Nephron progenitor cell (in vitro differentiated cells): ENCODE measurements around the gene DKKL1.

Experiments used
- DNase-seq: peaks from one replicate; pipeline ENCODE4 v3.0.0; 2021
- H3K27ac Mint-ChIP-seq: 2 replicates; pipeline ENCODE4 v1.8.0; 2021; ENCODE audit warnings: mild to moderate bottlenecking, moderate library complexity, mixed read lengths
- H3K27me3 Mint-ChIP-seq: 2 replicates; pipeline ENCODE4 v1.8.0; 2021; ENCODE audit warnings: mild to moderate bottlenecking, low read depth, mixed read lengths; ENCODE audit not compliant: poor library complexity
- H3K36me3 Mint-ChIP-seq: 2 replicates; pipeline ENCODE4 v1.8.0; 2021; ENCODE audit warnings: low read depth, mixed read lengths
- H3K4me1 Mint-ChIP-seq: 2 replicates; pipeline ENCODE4 v1.8.0; 2021; ENCODE audit warnings: mixed read lengths
- H3K4me3 Mint-ChIP-seq: 2 replicates; pipeline ENCODE4 v1.8.0; 2021; ENCODE audit warnings: mild to moderate bottlenecking, moderate library complexity, mixed read lengths
- H3K9me3 Mint-ChIP-seq: 2 replicates; pipeline ENCODE4 v1.8.0; 2021; ENCODE audit warnings: mild to moderate bottlenecking, moderate library complexity, mixed read lengths
- CTCF ChIP-seq: fragments of 200-600 bp; sonication (generic); IDR thresholded peaks from 2 replicates; pipeline ENCODE4 v1.5.0; 2021; ENCODE audit warnings: antibody characterized with exemption

The DKKL1 gene

DNA sequence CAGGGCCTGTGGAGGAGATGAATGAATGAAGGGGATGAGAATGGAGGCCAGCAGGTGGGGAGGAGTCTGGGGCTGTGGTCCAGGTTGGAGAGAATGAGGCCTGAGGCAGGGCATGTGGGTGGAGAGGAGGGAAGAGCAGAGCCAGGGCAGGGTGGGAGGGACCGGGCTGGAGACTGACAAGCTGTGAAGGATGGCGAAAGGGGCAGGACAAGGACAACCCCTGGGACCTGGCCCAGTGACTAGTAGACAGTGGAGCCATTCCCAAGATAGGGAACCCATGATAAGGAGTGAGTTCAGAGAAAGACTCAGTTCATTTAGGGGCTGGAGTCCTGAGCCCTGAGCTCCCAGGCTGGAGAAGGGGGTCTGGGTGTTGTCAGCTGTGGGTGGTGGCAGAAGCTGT is 56.5 kb downstream of the DKKL1 start:
- no peak for DNase-seq
- Mint-ChIP-seq H3K27me3 (peaks cover 78% of the 10 kb centered on the region), H3K4me3 (no peak overlapping the region), H3K36me3 (no peaks in the 10 kb centered on the region), H3K9me3 (no peaks in the 10 kb centered on the region), H3K4me1 (peaks cover 67% of the 10 kb centered on the region), H3K27ac (no peak overlapping the region)
- TF ChIP-seq CTCF = no peak

- peak; percentile 93 for DNase-seq
- Mint-ChIP-seq H3K36me3 (no peaks in the 10 kb centered on the region), H3K9me3 (no peaks in the 10 kb centered on the region), H3K4me3 (peak overlapping the region; percentile 72), H3K4me1 (peaks cover 71% of the 10 kb centered on the region), H3K27ac (no peak overlapping the region), H3K27me3 (peaks cover 87% of the 10 kb centered on the region)
- no peak for TF ChIP-seq CTCF
Observed at GRCh38 chr19:49421039-49421877, 57.6 kb downstream of the DKKL1 start.

- H3K27me3 Mint-ChIP-seq = peaks cover 93% of the 10 kb centered on the region
- DNase-seq = no peak
- peaks cover 73% of the 10 kb centered on the region for H3K4me1 Mint-ChIP-seq
Observed at GRCh38 chr19:49421878-49422202, 58.2 kb downstream of the DKKL1 start.

DNA sequence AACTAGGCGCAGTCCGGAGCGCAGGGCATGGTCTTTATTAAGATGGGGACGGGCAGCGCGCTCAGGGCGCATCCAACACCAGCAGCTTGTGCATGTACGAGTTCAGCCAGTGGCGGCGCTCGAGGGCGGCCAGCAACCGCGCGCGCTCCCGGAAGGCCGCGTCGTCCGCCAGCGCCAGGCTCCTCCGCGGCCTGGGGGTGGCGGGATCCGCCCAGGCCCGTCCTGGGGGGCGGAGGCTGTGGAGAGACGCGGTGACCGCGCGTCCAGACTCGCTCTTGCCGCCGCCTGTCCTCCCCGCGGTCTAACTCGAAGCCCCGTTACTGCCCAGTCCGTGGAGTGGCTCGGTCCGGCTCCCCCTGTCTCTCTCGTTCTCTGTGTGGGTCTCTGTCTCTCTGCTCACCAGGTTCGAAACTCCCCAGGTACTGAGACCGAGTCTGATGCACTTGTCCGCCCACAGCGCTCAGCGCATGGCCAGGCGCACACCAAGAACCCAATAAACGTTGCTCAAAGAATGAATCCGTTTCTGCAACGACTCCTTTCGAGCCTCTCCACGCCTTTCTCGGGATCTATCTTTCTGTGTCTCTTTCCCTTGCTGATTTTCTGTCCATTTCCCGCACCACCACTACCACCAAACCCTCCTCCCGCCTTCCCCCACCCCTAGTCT is 58.9 kb downstream of the DKKL1 start:
- peak; percentile 60 for TF ChIP-seq CTCF
- peaks cover 96% of the 10 kb centered on the region for H3K27me3 Mint-ChIP-seq
- peaks cover 72% of the 10 kb centered on the region for H3K4me1 Mint-ChIP-seq
- no peaks in the 10 kb centered on the region for H3K36me3 Mint-ChIP-seq
- no peak overlapping the region for H3K27ac Mint-ChIP-seq
- DNase-seq = peak; percentile 84
- H3K4me3 Mint-ChIP-seq = peak overlapping the region; percentile 76
- H3K9me3 Mint-ChIP-seq = no peaks in the 10 kb centered on the region

More at GRCh38 chr19:49421878-49422202, 58.2 kb downstream of the DKKL1 start:
- TF ChIP-seq CTCF = no peak
- Mint-ChIP-seq H3K36me3 (no peaks in the 10 kb centered on the region), H3K9me3 (no peaks in the 10 kb centered on the region), H3K27ac (no peak overlapping the region), H3K4me3 (peak overlapping the region; percentile 72)

DNA sequence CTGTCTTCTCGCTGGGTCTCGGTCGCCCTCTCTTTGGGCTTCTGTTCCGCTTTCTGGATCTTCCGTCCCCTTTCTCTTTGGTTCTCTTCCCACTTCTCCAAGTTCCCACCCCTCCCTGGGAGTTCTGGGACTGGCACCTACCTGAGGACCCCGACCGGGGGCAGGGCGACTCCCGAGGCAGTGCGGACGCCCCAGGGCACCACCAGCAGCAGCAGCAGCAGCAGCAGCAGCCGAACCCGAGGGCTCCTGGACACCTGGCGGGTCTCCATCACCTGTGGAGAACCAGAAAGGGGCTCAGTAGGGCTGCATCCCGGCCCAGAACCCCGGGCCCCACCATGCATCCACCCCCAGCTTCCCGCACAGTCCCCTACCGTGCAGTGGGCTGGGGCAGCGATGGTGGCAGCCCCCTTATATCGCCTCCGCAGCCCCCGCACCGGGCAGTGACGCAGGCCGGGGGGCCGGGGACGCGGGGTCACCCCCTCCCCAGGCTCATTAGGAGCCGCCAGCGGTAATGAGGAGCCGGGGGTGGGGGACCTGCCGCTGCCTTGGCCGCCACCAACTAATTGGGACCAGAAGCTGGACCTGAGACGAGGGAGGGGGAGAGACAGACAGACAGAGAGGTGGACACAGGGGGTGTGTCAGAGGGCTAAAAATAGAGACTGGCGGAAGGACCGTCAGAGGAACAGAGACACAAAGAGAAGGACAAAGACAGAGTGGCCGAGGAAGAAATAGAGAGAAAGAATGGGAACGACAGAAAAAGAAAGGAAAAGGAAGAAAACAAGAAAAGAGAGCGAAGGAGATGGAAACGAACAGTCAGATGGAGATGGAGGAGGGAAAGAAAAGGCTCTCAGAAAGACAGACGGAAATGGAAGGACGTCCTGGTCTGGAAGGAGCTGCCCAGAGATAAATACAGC is 59.7 kb downstream of the DKKL1 start, which contains the start of gene PTH2:
Gene PTH2, minus strand, starts transcription at position 371 of the 914 bp plus-strand sequence. Its CDS starts 102 bp downstream, at position 269.
- no peaks in the 10 kb centered on the region for H3K9me3 Mint-ChIP-seq
- H3K27ac Mint-ChIP-seq = no peak within 1 kb of the TSS
- DNase-seq = no peak
- H3K27me3 Mint-ChIP-seq = peaks cover 98% of the 10 kb centered on the region
- H3K4me3 Mint-ChIP-seq = peak within 1 kb of the TSS; percentile 76
- TF ChIP-seq CTCF = no peak
- H3K36me3 Mint-ChIP-seq = no peaks in the 10 kb centered on the region
- H3K4me1 Mint-ChIP-seq = peaks cover 77% of the 10 kb centered on the region
